ENCODE results near the gene HSPA8.
"Not testable (repeated sequence)": the region's sequence is repeated elsewhere in the genome, so short reads cannot be mapped to it uniquely, and the experiment has no call there.

Gene HSPA8

GRCh38 chr11:123069908-123070821, 8.2 kb upstream of the HSPA8 start:
- no peak for FAIRE-seq

GRCh38 chr11:123065621-123066020, 3.7 kb upstream of the HSPA8 start:
- no peak for FAIRE-seq

GRCh38 chr11:123063826-123064657, 2.1 kb upstream of the HSPA8 start:
- no peak for FAIRE-seq

DNA sequence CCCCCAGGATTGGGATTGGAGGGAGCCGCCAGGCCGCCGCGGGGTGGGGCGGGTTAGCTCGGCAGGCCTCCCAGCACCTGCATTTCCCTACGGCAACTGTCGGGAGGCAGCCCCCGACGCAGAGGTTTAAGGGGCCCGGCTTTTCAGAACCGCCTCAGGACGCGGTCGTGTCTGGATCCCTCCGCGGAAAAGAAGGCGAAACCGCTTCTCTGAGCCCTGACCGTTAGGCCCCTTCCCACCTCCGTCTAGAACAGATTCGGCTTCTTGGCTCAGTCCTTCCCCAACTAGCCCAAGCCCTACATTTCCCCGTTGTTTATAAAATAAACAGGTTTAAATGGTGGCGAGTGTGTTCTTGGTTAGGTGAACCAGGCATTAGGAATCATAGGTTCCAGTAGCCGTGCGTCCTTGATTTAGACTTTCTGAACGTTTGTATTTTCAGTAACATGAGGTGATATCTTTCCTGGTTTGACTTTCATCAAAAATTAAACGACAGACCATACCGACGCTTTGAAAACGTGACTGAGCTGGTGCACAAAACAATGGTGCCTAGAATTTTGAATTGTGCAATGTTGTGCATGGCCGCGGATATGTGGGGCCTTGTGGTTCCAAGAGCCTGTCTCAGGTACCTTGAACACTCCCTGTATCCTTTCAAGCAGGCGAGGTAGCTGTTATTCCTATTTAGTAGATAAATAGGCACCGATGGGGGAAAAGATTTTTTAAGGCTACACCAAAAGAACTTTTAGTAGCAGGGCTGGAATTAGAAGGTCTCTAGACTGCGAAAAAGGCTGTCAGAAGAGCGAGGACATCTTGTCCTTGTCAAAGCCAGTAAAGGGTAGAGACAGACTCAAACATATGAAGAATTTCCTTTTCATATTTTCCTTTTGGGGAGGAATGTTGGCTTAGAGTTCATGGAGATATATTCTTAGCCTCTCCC, 1.2 kb upstream of the HSPA8 start:
- no peak for FAIRE-seq

GRCh38 chr11:123062158-123062891, 389 bp upstream of the HSPA8 start:
- peak; percentile 94 for FAIRE-seq

- FAIRE-seq = no peak
Observed at GRCh38 chr11:123060277-123061000, 1.5 kb downstream of the HSPA8 start.

DNA sequence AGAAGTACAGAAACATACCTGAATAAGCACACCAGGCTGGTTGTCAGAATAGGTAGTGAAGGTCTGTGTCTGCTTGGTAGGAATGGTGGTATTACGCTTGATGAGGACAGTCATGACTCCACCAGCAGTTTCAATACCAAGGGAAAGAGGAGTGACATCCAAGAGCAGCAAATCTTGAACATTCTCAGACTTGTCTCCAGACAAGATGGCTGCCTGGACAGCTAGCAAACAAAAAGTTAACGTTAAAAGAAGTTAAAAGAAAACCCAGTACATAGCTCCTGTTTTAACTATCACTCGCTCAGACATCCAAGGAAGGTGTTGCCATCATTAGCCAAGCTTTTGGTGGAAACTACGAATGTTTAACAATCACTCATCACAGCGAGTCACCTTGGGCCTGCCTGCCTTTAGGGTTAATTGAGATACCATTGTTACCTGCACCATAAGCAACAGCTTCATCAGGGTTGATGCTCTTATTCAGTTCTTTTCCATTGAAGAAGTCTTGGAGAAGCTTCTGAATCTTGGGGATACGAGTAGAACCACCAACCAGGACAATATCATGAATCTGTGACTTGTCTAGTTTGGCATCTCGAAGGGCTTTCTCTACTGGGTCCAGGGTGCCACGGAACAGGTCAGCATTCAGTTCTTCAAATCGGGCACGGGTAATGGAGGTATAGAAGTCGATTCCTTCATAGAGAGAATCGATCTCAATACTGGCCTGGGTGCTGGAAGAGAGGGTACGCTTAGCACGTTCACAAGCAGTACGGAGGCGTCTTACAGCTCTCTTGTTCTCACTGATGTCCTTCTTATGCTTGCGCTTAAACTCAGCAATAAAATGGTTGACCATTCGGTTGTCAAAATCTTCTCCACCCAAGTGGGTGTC, 2.7 kb downstream of the HSPA8 start:
- FAIRE-seq = not testable (repeated sequence)

- no peak for FAIRE-seq
Observed at GRCh38 chr11:123057661-123058305, 4.2 kb downstream of the HSPA8 start.

DNA sequence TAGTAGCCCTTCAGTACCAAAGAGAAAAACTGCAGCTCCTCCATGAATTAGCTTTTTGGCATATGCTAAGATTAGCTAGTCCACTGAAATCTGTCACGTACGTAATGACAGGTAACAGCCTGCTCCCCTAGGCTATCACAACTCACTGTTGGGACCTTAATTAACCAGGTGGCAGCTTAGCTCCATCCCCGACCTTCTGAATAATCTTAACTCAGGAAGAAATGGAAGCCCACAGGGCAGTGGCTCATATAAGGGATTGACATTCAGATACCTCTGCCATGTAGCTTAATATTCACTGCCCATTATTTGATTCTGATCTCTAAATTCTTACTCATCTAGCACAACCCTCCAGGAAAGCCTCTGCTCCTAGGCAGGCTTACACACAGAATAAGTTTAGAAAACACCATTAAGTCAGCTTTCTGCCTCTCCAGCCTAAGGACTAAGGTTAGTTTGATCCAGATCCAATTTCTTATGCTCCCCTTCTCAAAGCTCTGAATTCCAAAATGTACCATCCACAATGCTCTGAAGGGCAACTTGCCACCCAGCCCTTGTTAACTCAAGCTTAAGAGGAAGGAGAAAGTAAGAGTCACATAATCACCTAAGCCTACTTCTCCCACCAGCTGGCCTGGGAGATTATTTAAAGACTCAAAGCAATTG, 5.0 kb downstream of the HSPA8 start:
- FAIRE-seq = no peak

DNA sequence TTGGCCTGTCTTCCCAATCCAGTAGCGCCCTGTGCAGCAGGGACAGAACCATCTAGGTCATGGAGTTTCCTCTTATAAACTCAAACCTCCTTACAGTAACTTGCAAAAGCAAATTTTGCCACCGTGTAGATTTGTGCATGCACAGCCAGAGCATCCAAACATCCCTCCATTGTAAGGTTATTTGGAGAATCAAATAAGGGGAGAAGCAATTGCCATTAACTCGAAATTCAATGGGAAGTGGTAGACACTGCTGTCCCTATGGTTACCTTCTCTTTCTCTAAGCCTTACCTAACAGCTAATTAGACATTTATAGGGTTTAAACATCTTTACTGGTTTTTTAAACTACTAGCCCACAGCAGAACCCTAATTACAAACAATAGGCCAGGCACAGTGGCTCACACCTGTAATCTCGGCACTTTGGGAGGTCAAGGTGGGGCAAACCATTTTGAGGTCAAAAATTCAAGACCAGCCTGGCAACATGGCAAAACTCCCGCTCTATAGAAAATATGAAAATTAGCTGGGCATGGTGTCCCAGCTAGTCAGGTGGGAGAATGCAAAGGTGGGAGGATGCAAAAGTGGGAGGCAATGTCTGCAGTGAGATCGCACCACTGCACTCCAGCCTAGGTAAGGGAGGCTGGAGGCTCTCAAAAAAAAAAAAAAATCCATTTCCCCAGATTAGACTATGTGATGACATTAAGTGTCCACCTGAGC, 6.6 kb downstream of the HSPA8 start:
- peak; percentile 98 for FAIRE-seq

DNA sequence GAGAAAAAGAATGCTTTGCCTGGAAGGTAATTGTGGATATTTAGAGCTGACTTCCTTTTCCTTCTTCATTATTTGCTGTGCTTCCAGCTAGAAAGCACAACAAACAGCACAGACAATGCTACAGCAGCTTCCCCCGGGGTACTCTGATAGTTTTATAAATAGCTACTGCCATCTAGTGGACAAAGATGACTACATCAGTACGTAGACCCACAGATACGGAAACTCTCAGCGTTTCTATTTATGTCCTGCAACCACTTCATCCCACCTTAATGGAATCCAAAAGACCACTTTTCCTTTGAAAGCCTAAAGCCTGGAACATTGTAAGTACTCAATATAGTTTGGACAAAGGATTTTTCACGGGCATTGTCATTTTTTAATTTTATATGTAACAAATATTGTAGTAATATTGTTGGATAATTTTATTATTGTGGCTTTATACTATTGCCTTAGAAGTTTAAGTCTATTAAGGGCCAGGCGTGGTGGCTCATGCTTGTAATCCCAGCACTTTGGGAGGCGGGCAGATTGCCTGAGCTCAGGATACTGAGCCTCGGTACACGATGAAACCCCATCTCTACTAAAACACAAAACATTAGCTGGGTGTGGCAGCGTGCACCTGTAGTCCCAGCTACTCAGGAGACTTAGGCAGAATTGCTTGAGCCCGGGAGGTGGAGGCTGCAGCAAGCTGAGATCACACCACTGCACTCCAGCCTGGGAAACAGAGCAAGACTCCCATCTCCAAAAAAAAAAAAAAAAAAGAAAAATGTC, 7.5 kb downstream of the HSPA8 start:
- FAIRE-seq = no peak

- FAIRE-seq = no peak
Observed at GRCh38 chr11:123052901-123053721, 8.8 kb downstream of the HSPA8 start.

GRCh38 chr11:123051634-123052033, 10.3 kb downstream of the HSPA8 start:
- FAIRE-seq = no peak

DNA sequence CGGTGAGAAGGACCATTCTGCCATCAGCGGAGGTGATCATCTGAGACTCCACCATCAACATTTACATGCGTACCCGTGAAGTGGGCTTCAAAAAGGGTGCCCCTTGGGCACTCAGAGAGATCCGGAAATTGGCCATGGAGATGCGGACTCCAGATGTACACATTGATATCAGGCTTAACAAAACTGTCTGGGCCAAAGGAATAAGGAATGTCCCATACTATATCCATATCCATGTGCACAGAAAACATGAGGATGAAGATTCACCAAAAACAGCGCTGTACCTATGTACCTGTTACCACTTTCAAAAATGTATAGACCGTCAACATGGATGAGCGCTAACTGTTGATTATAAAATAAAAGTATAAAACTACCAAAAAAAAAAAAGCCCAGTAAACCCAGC, 10.8 kb downstream of the HSPA8 start:
- FAIRE-seq = no peak

DNA sequence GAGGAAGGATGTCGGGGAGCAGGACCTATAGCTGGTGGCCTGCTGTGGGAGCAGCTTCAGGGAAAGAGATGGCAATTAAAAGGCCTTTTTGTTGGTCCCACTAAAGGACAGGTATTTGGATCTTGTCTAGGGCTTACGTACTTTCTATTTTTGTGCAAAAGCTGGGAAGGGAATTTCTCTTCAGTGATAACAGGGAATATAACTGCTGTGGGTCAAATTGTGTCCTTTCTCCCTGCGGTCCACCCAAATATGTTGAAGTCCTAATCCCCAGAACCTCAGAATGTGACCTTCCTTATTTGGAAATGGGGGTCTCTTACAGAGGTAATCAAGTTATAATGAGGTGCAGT, 14.0 kb downstream of the HSPA8 start:
- no peak for FAIRE-seq

DNA sequence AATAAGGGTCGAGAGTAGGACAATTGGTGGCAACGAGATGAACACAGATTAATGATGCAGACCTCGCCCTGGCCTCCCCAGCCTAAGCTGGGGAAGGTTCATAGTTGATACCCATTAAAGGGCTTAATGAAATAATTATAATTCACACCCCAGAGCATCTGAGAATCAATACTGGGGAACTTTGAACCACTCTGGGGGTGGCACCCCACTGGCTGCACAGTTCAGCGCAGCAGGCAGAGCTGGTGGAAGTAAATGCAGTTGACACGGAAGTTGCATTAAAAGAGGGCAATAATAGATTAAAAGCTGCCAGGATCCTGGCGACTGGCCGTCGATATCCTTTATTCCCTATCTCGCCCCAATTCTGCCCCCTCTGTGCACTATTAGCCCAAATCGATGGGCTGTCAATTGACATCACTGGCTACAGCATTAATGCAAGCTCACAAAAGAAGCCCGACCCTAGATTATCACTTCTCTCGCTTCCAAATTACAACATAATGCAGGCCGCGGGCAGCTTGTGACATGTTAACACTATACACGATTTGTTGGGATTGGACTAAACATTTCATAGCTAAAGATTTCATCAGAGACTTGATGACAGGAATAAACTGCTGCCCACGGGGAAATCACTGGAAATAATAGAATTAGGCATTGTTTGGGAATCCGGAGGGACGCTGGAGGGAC, 14.5 kb downstream of the HSPA8 start:
- FAIRE-seq = no peak
